GM12891 (cell line): ENCODE measurements around the gene ACSL3.

Experiments
- POLR2A ChIP-seq: IDR thresholded peaks from 2 replicates; pipeline ENCODE4 v1.6.1; 2011; ENCODE audit warnings: low read depth, low read length, control low read depth
- POLR2AphosphoS5 ChIP-seq: IDR thresholded peaks from 2 replicates; pipeline ENCODE4 v1.6.1; 2011; ENCODE audit warnings: low read depth, low read length, control low read depth
- POU2F2 ChIP-seq: IDR thresholded peaks from 2 replicates; pipeline ENCODE4 v1.6.1; 2011; ENCODE audit warnings: low read depth, mild to moderate bottlenecking, control low read depth, low read length, moderate library complexity
- SPI1 ChIP-seq: IDR thresholded peaks from 2 replicates; pipeline ENCODE4 v1.6.1; 2011; ENCODE audit warnings: low read depth, low read length, control low read depth
- TAF1 ChIP-seq: IDR thresholded peaks from 2 replicates; pipeline ENCODE4 v1.6.1; 2011; ENCODE audit warnings: low read depth, low read length, control low read depth

DNA sequence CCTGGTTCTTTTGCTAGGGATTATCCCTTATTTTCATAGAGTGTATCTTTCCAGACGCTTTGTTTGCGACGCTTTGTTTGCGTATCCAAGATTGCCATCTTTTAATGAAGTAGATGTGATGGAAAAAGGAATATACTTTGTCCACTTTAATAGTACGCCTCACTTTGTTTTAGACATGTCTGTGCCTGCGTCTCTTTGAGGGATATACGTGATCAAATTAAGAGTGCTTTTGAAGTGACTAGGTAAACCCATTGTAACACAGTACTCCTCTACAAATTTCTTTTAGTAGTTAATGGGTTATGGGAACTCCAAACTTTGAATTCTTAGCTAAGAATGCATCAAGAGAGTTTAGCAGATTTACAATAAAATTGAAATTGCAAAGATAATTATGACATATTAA, 27.9 kb downstream of the ACSL3 start:
- TF ChIP-seq POLR2A (no peak), TAF1 (no peak), POLR2AphosphoS5 (no peak), POU2F2 (no peak), SPI1 (no peak)
